IMR-90 (cell line): ENCODE data around the gene CDK12. TPM values are rescaled to one million over a fixed set of nuclear protein-coding genes. Genes with fewer than 3 reads are reported as not detected.

Experiments
- ATAC-seq: fragments of 200-7000 bp; cut with Tn5 transposase; 2 replicates; pipeline ENCODE4 v1.9.1; 2020; ENCODE audit warnings: low read depth, mild to moderate bottlenecking, moderate library complexity
- BruUV-seq: library from RNA; stranded (reverse); fragments of 400-500 nt; replicated peaks from 2 replicates; lab custom pipeline; 2021; lab: Mats Ljungman, UMichigan
- CTCF ChIA-PET: fragments of 300-600 bp; formaldehyde crosslinking; extraction: SDS; loops from one replicate; lab custom pipeline; 2021; ENCODE audit warnings: antibody characterized with exemption; lab: Yijun Ruan, JAX
- POLR2A ChIA-PET: fragments of 300-600 bp; sonication (Branson Sonifier 250); formaldehyde crosslinking; loops from one replicate; lab custom pipeline; 2022; ENCODE audit warnings: antibody characterized with exemption; ENCODE audit not compliant: unreplicated experiment; lab: Charles Lee
- DNase-seq: peaks from one replicate; pipeline ENCODE4 v3.0.0; 2013
- H2AFZ ChIP-seq: replicated peaks from 2 replicates; pipeline ENCODE3; 2013; ENCODE audit warnings: low read length, mild to moderate bottlenecking; ENCODE audit not compliant: poor library complexity
- H2AK5ac ChIP-seq: 2 replicates; pipeline ENCODE4 v1.6.1; 2013; ENCODE audit warnings: low read depth, low read length, inconsistent platforms
- H2AK9ac ChIP-seq: replicated peaks from 2 replicates; pipeline ENCODE3; 2013; ENCODE audit warnings: mild to moderate bottlenecking, low read depth, low read length, moderate library complexity; ENCODE audit not compliant: poor library complexity
- H2BK120ac ChIP-seq: 2 replicates; pipeline ENCODE4 v1.6.1; 2013; ENCODE audit warnings: low read depth, low read length, inconsistent platforms
- H2BK15ac ChIP-seq: 3 replicates; pipeline ENCODE4 v1.6.1; 2013; ENCODE audit warnings: low read depth, low read length, inconsistent platforms
- H2BK20ac ChIP-seq: 2 replicates; pipeline ENCODE4 v1.6.1; 2013; ENCODE audit warnings: low read depth, mild to moderate bottlenecking, inconsistent platforms, low read length, moderate library complexity
- H2BK5ac ChIP-seq: 2 replicates; pipeline ENCODE4 v1.6.1; 2013; ENCODE audit warnings: mild to moderate bottlenecking, low read depth, low read length, inconsistent platforms; ENCODE audit not compliant: poor library complexity, severe bottlenecking
- H3K14ac ChIP-seq: replicated peaks from 2 replicates; pipeline ENCODE4 v1.6.1; 2013; ENCODE audit warnings: low read depth, low read length, inconsistent platforms
- H3K18ac ChIP-seq: 2 replicates; pipeline ENCODE4 v1.6.1; 2013; ENCODE audit warnings: low read depth, low read length, control low read depth
- H3K23ac ChIP-seq: 2 replicates; pipeline ENCODE4 v1.6.1; 2013; ENCODE audit warnings: low read depth, low read length, inconsistent platforms
- H3K27ac ChIP-seq: 2 replicates; pipeline ENCODE4 v1.5.1; 2013; ENCODE audit warnings: mild to moderate bottlenecking, control low read depth, low read length; ENCODE audit not compliant: insufficient read depth
- H3K27me3 ChIP-seq: 2 replicates; pipeline ENCODE4 v1.6.1; 2013; ENCODE audit warnings: low read length; ENCODE audit not compliant: control insufficient read depth, insufficient read depth
- H3K36me3 ChIP-seq: 2 replicates; pipeline ENCODE4 v1.6.1; 2013; ENCODE audit warnings: low read length, mixed read lengths; ENCODE audit not compliant: control insufficient read depth, insufficient read depth
- H3K4ac ChIP-seq: 2 replicates; pipeline ENCODE4 v1.6.1; 2013; ENCODE audit warnings: low read depth, low read length, inconsistent platforms
- H3K4me1 ChIP-seq: 2 replicates; pipeline ENCODE4 v1.6.1; 2013; ENCODE audit warnings: low read length, mixed read lengths; ENCODE audit not compliant: control insufficient read depth, insufficient read depth
- H3K4me2 ChIP-seq: 2 replicates; pipeline ENCODE4 v1.6.1; 2013; ENCODE audit warnings: low read depth, mild to moderate bottlenecking, control low read depth, low read length, moderate library complexity
- H3K4me3 ChIP-seq: 2 replicates; pipeline ENCODE4 v1.5.1; 2013; ENCODE audit warnings: low read depth, mild to moderate bottlenecking, control low read depth, low read length, moderate library complexity; ENCODE audit not compliant: insufficient read depth
- H3K56ac ChIP-seq: 2 replicates; pipeline ENCODE4 v1.6.1; 2013; ENCODE audit warnings: low read length, inconsistent platforms; ENCODE audit not compliant: insufficient read depth; ENCODE audit errors: extremely low read depth
- H3K79me1 ChIP-seq, 2 experiments: 2 replicates each; pipeline ENCODE4 v1.6.1; 2013; ENCODE audit warnings: low read length in 2 of 2, inconsistent platforms in 1 of 2, low read depth in 1 of 2
- H3K9ac ChIP-seq: 2 replicates; pipeline ENCODE4 v1.6.1; 2013; ENCODE audit warnings: low read depth, low read length, control low read depth
- H3K9me1 ChIP-seq: 2 replicates; pipeline ENCODE4 v1.6.1; 2013; ENCODE audit warnings: low read length, inconsistent platforms; ENCODE audit not compliant: insufficient read depth
- H3K9me3 ChIP-seq: 2 replicates; pipeline ENCODE4 v1.6.1; 2013; ENCODE audit warnings: low read length; ENCODE audit not compliant: control insufficient read depth, insufficient read depth
- H4K20me1 ChIP-seq: 2 replicates; pipeline ENCODE4 v1.6.1; 2013; ENCODE audit warnings: low read length, inconsistent platforms; ENCODE audit not compliant: insufficient read depth
- H4K5ac ChIP-seq: 2 replicates; pipeline ENCODE4 v1.6.1; 2013; ENCODE audit warnings: mild to moderate bottlenecking, low read depth, low read length, control low read depth
- H4K8ac ChIP-seq, 2 experiments: 2 replicates each; pipeline ENCODE4 v1.6.1; 2013; ENCODE audit warnings: low read depth in 2 of 2, low read length in 2 of 2, control low read depth in 1 of 2, inconsistent platforms in 1 of 2
- H4K91ac ChIP-seq: 2 replicates; pipeline ENCODE4 v1.6.1; 2013; ENCODE audit warnings: low read depth, low read length, inconsistent platforms; ENCODE audit not compliant: insufficient read depth
- BHLHE40 ChIP-seq: fragments of 150-350 bp; IDR thresholded peaks from 2 replicates; pipeline ENCODE4 v1.6.1; 2016; ENCODE audit warnings: mild to moderate bottlenecking, low read depth, low read length
- CEBPB ChIP-seq: IDR thresholded peaks from 2 replicates; pipeline ENCODE4 v1.6.1; 2012; ENCODE audit warnings: low read depth, low read length, improper control_type of control experiment
- CHD1 ChIP-seq: IDR thresholded peaks from 2 replicates; pipeline ENCODE4 v1.6.1; 2012; ENCODE audit warnings: low read depth, low read length, improper control_type of control experiment
- ELK1 ChIP-seq: fragments of 150-350 bp; IDR thresholded peaks from 2 replicates; pipeline ENCODE4 v1.6.1; 2016; ENCODE audit warnings: low read depth, mild to moderate bottlenecking, low read length, moderate library complexity, borderline replicate concordance
- MAFK ChIP-seq: IDR thresholded peaks from 2 replicates; pipeline ENCODE4 v1.6.1; 2012; ENCODE audit warnings: low read depth, low read length, improper control_type of control experiment
- MAZ ChIP-seq: IDR thresholded peaks from 2 replicates; pipeline ENCODE4 v1.6.1; 2012; ENCODE audit warnings: low read depth, mild to moderate bottlenecking, low read length, improper control_type of control experiment, moderate library complexity, borderline replicate concordance
- MXI1 ChIP-seq: IDR thresholded peaks from 2 replicates; pipeline ENCODE4 v1.6.1; 2012; ENCODE audit warnings: low read depth, mild to moderate bottlenecking, low read length, moderate library complexity, borderline replicate concordance
- NFE2L2 ChIP-seq: fragments of 150-350 bp; IDR thresholded peaks from 2 replicates; pipeline ENCODE4 v1.6.1; 2016; ENCODE audit warnings: low read depth, mild to moderate bottlenecking, low read length
- POLR2A ChIP-seq: IDR thresholded peaks from 2 replicates; pipeline ENCODE4 v1.6.1; 2012; ENCODE audit warnings: mild to moderate bottlenecking, low read depth, low read length
- RAD21 ChIP-seq: IDR thresholded peaks from 2 replicates; pipeline ENCODE4 v1.6.1; 2012; ENCODE audit warnings: low read length, improper control_type of control experiment
- RCOR1 ChIP-seq: IDR thresholded peaks from 2 replicates; pipeline ENCODE4 v1.6.1; 2012; ENCODE audit warnings: mild to moderate bottlenecking, low read length, improper control_type of control experiment; ENCODE audit not compliant: insufficient replicate concordance
- RFX5 ChIP-seq: IDR thresholded peaks from 2 replicates; pipeline ENCODE4 v1.8.0; 2012; ENCODE audit warnings: low read depth, mild to moderate bottlenecking, low read length, moderate library complexity
- SMC3 ChIP-seq: fragments of 150-350 bp; IDR thresholded peaks from 2 replicates; pipeline ENCODE4 v1.6.1; 2016; ENCODE audit warnings: low read depth, mild to moderate bottlenecking, antibody characterized with exemption, low read length, moderate library complexity
- USF2 ChIP-seq: fragments of 150-350 bp; IDR thresholded peaks from 2 replicates; pipeline ENCODE4 v1.6.1; 2017; ENCODE audit warnings: mild to moderate bottlenecking, antibody characterized with exemption, low read length, low read depth
- WGBS, 2 experiments: methylation state at CpG; one replicate each; pipeline versions ENCODE4 v1.1.5 to v1.1.7; 2013; ENCODE audit warnings: missing lambda C conversion rate in 2 of 2; ENCODE audit not compliant: insufficient read length in 1 of 2; ENCODE audit errors: extremely low coverage in 2 of 2; 5-methylcytosine and 5-hydroxymethylcytosine counted together
- dilution Hi-C: fragments of 300-500 bp; cut with HindIII; formaldehyde crosslinking; loops from one replicate; pipeline ENCODE4 v1.14.3; 2018; ENCODE audit warnings: low sequenced_read_pairs; ENCODE audit not compliant: unreplicated experiment
- in situ Hi-C: fragments of 300-500 bp; cut with MboI; formaldehyde crosslinking; loops from 3 replicates; pipeline ENCODE4 v1.14.3; 2019; ENCODE audit warnings: low sequenced_read_pairs, inconsistent platforms, mixed read lengths
- intact Hi-C: fragments of 100-400 bp; cut with micrococcal nuclease; formaldehyde crosslinking; loops from 2 replicates; pipeline ENCODE4 v1.10.0; 2022
- polyA plus RNA-seq, 3 experiments: library from polyadenylated mRNA; depleted of rRNA; stranded (reverse); fragments of >200 nt; gene quantifications; 2 replicates each; pipeline ENCODE4 v1.2.3, GENCODE V29; 2012; ENCODE audit warnings: low replicate concordance in 1 of 3
- total RNA-seq: library from RNA; depleted of rRNA; stranded (reverse); fragments of >200 nt; gene quantifications from 2 replicates; pipeline ENCODE4 v1.2.3, GENCODE V29; 2012

Gene CDK12
- total and polyA plus RNA-seq, 2 of the 4 experiments (the other 2 are of a cell fraction) = 16.1 to 27.1 TPM

GRCh38 chr17:39513915-39514314 is 52.6 kb downstream of the CDK12 start:
- Histone ChIP-seq H3K27me3 (no peaks in the 10 kb centered on the region), H3K18ac (no peak overlapping the region), H2BK20ac (no peak overlapping the region), H2BK5ac (no peak overlapping the region), H3K56ac (no peak overlapping the region), H3K27ac (no peak overlapping the region), H3K4me2 (no peak overlapping the region), H2BK15ac (no peak overlapping the region), H2BK120ac (no peak overlapping the region), H2AK9ac (no peak overlapping the region), H3K9ac (no peak overlapping the region), H3K79me1 (peaks cover 8 to 12% of the 10 kb centered on the region in 2 experiments; a peak in 3 of 4 replicates), H3K9me1 (no peaks in the 10 kb centered on the region; the same call in 1 of the 2 replicates), H3K9me3 (no peaks in the 10 kb centered on the region), H3K23ac (no peak overlapping the region), H4K8ac (no peak overlapping the region), H3K4me1 (no peaks in the 10 kb centered on the region), H3K4me3 (no peak overlapping the region), H3K4ac (no peak overlapping the region), H2AFZ (no peak overlapping the region), H2AK5ac (no peak overlapping the region), H3K36me3 (peaks cover 49% of the 10 kb centered on the region), H4K5ac (no peak overlapping the region), H4K20me1 (no peaks in the 10 kb centered on the region), H4K91ac (no peak overlapping the region), H3K14ac (no peak overlapping the region)
- WGBS, 2 experiments = no CpG with 5 or more reads among the region's 5 CpGs
- ATAC-seq (no peak), DNase-seq (no peak)
- dilution Hi-C loops (no loop called here), intact Hi-C loops (no loop called here), in situ Hi-C loops (no loop called here)
- no TSS peak for BruUV-seq
- TF ChIP-seq MAFK (no peak), POLR2A (no peak), MAZ (no peak), NFE2L2 (no peak), RAD21 (no peak), ELK1 (no peak), MXI1 (no peak), BHLHE40 (no peak), SMC3 (no peak), CHD1 (no peak), RFX5 (no peak), RCOR1 (no peak), CEBPB (no peak), USF2 (no peak)
- POLR2A ChIA-PET = no interaction called here
- CTCF ChIA-PET = no interaction called here
